Transverse colon (tissue), 4 donors: ENCODE measurements around the gene OBSCN. TPM values are rescaled to one million over a fixed set of nuclear protein-coding genes. Genes with fewer than 3 reads are reported as not detected.

Source experiments
- DNase-seq: peaks from one replicate; pipeline ENCODE4 v3.0.0-alpha.2; 2019
- H3K27ac ChIP-seq, 4 donors: fragments of 200-600 bp; sonication (generic); 2 replicates each; pipeline ENCODE4 v1.5.1; 2016 to 2018; ENCODE audit warnings: inconsistent platforms in 4 of 4
- H3K27me3 ChIP-seq: fragments of 200-600 bp; sonication (generic); 2 replicates; pipeline ENCODE4 v1.5.1; 2017; ENCODE audit warnings: inconsistent platforms
- H3K36me3 ChIP-seq, 4 donors: fragments of 200-600 bp; sonication (generic); 2 replicates each; pipeline ENCODE4 v1.5.1; 2017 to 2019; ENCODE audit warnings: inconsistent platforms in 4 of 4
- H3K4me1 ChIP-seq, 4 donors: fragments of 200-600 bp; sonication (generic); 2 replicates each; pipeline ENCODE4 v1.5.1; 2017 to 2020; ENCODE audit warnings: inconsistent platforms in 4 of 4
- H3K4me3 ChIP-seq, 4 donors: fragments of 200-600 bp; sonication (generic); 1 replicate in 1 of 4; 2 replicates in 3 of 4; pipeline versions ENCODE4 v1.5.1 to v1.6.1; 2017 to 2019; ENCODE audit warnings: inconsistent platforms in 4 of 4
- H3K9me3 ChIP-seq, 2 donors: fragments of 200-600 bp; sonication (generic); 2 replicates each; pipeline ENCODE4 v1.5.1; 2017 to 2019; ENCODE audit warnings: inconsistent platforms in 2 of 2
- EP300 ChIP-seq: sonication (generic); formaldehyde crosslinking; IDR thresholded peaks from one replicate; pipeline ENCODE4 v1.6.1; 2017; ENCODE audit warnings: antibody characterized with exemption, low read depth
- POLR2A ChIP-seq: fragments of 450-650 bp; IDR thresholded peaks from one replicate; pipeline ENCODE4 v1.6.1; 2016; ENCODE audit warnings: antibody characterized with exemption, mild to moderate bottlenecking, moderate library complexity
- POLR2AphosphoS5 ChIP-seq, 3 donors: sonication (generic); formaldehyde crosslinking; IDR thresholded peaks; one replicate each; pipeline ENCODE4 v1.6.1; 2016; ENCODE audit warnings: antibody characterized with exemption in 3 of 3
- WGBS, 2 donors: methylation state at CpG; one replicate each; pipeline ENCODE4 v1.1.5; 2018; ENCODE audit warnings: low coverage in 1 of 2; 5-methylcytosine and 5-hydroxymethylcytosine counted together
- in situ Hi-C, 4 donors: fragments of 200-750 bp; cut with MboI; loops; one replicate each; pipeline versions ENCODE4 v1.15.0 to v1.15.1; 2017; ENCODE audit warnings: low sequenced_read_pairs in 3 of 4, low pct_ligation_motif_present in 1 of 4, low pct_unique_long_range_greater_than_20kb in 1 of 4
- intact Hi-C: fragments of 100-400 bp; cut with DNase I; formaldehyde crosslinking; loops from one replicate; pipeline ENCODE4 v1.15.1; 2023; ENCODE audit warnings: low total_unique reads
- total RNA-seq, 4 donors: library from RNA; depleted of rRNA; stranded (reverse); fragments of >200 nt; gene quantifications; one replicate each; pipeline ENCODE4 v1.1.0, GENCODE V29; 2016
- TF ChIP-seq, protein P1 (sequence below), 5 experiments: fragments of 200-600 bp in 3 of 5; fragments of 450-650 bp in 2 of 5; sonication (generic) in 3 of 5; IDR thresholded peaks; 1 replicate in 2 of 5; 2 replicates in 3 of 5; pipeline ENCODE4 v1.5.1; 2016 to 2017; ENCODE audit warnings: antibody characterized with exemption in 5 of 5, inconsistent platforms in 3 of 5, mild to moderate bottlenecking in 2 of 5, moderate library complexity in 1 of 5

Gene OBSCN
- total RNA-seq, 4 donors from 2014 or later: 11.9 to 21.7 (median 15.8) TPM

DNA sequence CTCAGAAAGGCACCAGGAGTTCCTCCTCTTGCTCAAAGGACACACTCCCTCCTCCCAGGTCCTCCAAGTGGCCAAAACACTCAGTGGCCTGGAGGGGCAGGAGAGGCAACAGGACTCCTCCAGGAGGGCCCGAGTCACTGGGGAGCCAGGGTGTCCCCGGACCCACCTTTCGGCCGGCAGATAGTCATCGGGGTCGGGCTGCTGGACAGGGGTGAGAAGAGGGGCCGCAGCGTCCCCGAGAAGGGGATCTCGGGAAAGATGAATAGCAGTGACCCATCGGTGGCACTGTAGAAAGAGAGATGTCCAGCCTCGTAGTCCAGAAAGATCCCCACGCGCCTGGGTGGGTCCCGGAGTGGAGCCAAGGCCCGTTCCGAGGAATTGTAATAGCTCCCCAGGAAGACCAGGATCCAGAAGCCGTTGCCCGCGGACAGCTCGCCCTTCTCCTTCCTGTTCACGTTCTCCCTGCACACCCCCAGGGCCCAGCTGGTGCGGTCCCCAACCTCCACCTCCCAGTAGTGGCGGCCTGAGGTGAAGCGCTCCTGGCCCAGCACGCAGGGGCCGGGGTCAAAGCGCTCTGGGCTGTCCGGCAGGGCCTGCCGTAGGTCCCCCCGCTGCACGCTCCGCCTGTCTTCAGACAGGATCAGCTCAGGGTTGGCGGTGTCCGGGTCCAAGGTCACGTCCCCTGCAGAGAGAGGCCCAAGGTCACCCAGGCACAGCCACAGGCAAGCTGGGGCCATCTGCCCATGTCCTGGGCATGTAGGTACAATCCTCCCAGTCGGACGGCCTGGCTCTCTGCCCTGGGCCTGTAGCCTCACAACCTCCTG is 186.9 kb downstream of the OBSCN start:
- intact Hi-C loops: no loop called here
- no peak for TF ChIP-seq POLR2A
- TF ChIP-seq POLR2AphosphoS5 (IDR thresholded peaks at IDR 0.05): no peak
- TF ChIP-seq, protein P1, sequence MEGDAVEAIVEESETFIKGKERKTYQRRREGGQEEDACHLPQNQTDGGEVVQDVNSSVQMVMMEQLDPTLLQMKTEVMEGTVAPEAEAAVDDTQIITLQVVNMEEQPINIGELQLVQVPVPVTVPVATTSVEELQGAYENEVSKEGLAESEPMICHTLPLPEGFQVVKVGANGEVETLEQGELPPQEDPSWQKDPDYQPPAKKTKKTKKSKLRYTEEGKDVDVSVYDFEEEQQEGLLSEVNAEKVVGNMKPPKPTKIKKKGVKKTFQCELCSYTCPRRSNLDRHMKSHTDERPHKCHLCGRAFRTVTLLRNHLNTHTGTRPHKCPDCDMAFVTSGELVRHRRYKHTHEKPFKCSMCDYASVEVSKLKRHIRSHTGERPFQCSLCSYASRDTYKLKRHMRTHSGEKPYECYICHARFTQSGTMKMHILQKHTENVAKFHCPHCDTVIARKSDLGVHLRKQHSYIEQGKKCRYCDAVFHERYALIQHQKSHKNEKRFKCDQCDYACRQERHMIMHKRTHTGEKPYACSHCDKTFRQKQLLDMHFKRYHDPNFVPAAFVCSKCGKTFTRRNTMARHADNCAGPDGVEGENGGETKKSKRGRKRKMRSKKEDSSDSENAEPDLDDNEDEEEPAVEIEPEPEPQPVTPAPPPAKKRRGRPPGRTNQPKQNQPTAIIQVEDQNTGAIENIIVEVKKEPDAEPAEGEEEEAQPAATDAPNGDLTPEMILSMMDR (IDR thresholded peaks at IDR 0.05): no peak
- no peak for TF ChIP-seq EP300
- DNase-seq: no peak
- H3K9me3 ChIP-seq: no peaks in the 10 kb centered on the region
- H3K27ac ChIP-seq: no peak overlapping the region
- H3K27me3 ChIP-seq: no peaks in the 10 kb centered on the region
- WGBS, 2 donors: 95% methylated on average over 38 of the region's 38 CpGs; no CpG with 5 or more reads in 1 of the 2 donors
- no peak overlapping the region for H3K4me3 ChIP-seq
- in situ Hi-C loops: no loop called here
- no peaks in the 10 kb centered on the region for H3K4me1 ChIP-seq
- peaks cover 0 to 19% (median 6%) of the 10 kb centered on the region in 4 donors for H3K36me3 ChIP-seq

DNA sequence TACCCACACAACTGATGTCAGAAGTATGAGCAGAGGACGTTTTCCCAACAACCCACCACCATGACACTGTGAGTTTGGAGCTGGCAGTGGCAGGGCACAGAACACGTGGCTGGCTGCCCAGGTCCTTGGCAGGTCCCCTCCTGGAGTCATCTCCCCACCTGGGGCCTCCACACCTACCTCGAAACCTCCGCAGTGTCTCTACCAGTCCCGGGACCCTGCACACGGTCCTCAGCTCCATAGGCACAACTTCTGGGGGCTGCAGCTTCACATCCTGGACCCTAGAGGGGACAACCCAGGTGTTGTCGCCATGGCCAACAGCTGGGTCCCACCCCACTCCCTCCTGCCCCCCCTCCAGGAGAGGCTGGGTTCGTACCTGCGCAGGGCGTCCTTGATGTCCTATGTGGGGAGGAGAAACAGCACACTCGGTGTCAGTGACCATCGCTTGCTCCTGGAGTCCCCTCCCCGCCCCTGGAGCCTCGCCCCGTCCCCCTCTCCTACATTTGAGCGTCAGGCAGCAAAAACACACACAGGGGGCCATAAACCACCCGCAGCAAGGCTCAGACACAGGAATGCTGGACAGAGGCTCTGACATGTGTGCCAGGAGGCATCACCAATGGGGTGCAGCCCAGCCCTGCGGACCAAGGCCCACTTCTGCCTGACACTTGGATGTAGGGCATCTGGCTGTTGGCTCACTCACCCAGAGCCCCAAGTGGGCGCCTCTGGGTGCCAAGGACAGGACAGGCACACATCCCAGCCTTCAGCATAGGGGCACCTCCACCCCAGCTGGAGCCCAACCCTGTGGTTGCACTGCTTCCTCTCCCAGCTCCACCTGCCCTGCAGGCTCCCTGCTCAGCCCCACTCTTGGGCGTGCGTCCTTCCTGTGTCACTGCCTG is 189.2 kb downstream of the OBSCN start:
- TF ChIP-seq POLR2AphosphoS5 (IDR thresholded peaks at IDR 0.05): no peak
- TF ChIP-seq, protein P1 (IDR thresholded peaks at IDR 0.05): no peak
- no peak for TF ChIP-seq POLR2A
- TF ChIP-seq EP300: no peak
- H3K9me3 ChIP-seq: no peaks in the 10 kb centered on the region
- intact Hi-C loops: no loop called here
- WGBS, 2 donors: 80 to 90% methylated on average over 1 to 21 of the region's 21 CpGs
- no peak overlapping the region for H3K27ac ChIP-seq
- no peaks in the 10 kb centered on the region for H3K27me3 ChIP-seq
- in situ Hi-C loops: no loop called here
- H3K36me3 ChIP-seq: peaks cover 0 to 25% (median 6%) of the 10 kb centered on the region in 4 donors
- no peaks in the 10 kb centered on the region for H3K4me1 ChIP-seq
- no peak for DNase-seq
- no peak overlapping the region for H3K4me3 ChIP-seq

DNA sequence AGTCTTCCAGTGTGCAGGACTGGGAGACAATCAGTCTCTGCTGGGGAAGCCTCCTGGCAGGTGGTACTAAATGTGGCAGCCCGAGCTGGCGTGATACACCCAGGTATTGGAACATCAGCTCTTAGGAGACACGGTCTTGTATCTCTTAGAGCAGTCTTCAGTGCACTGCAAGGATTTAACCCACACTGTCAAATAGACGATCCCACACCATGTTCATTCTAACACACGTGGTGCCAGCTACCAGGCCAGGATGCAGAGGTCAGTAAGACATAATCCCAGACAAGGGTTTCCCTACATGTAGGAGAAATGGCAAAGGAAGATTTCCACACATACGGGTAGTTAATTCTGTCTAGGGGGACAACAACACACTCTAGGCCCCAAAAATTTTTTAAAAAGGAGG is 190.1 kb downstream of the OBSCN start:
- TF ChIP-seq POLR2AphosphoS5 (IDR thresholded peaks at IDR 0.05): no peak
- TF ChIP-seq, protein P1 (IDR thresholded peaks at IDR 0.05): no peak
- TF ChIP-seq POLR2A: no peak
- no peak for TF ChIP-seq EP300
- in situ Hi-C loops: no loop called here
- intact Hi-C loops: no loop called here
- Histone ChIP-seq H3K27ac (no peak overlapping the region), H3K36me3 (peaks cover 0 to 25% (median 6%) of the 10 kb centered on the region in 4 donors), H3K4me3 (no peak overlapping the region), H3K27me3 (no peaks in the 10 kb centered on the region), H3K4me1 (peaks cover 0 to 1% (median 0%) of the 10 kb centered on the region in 4 donors), H3K9me3 (no peaks in the 10 kb centered on the region)
- 89% methylated on average over 6 of the region's 6 CpGs; no CpG with 5 or more reads in 1 of the 2 donors for WGBS, 2 donors
- no peak for DNase-seq
